Tongue (tissue), 2 donors: Measurements from ENCODE around the gene DDX42. TPM values are rescaled to one million over a fixed set of nuclear protein-coding genes. Genes with fewer than 3 reads are reported as not detected.
"Not testable (repeated sequence)": the region's sequence is repeated elsewhere in the genome, so short reads cannot be mapped to it uniquely, and the experiment has no call there.

Experiments
- DNase-seq: peaks from one replicate; pipeline ENCODE4 v3.0.0-alpha.2; 2015
- total RNA-seq: library from RNA; depleted of rRNA; stranded (reverse); fragments of >200 nt; gene quantifications from one replicate; pipeline ENCODE4 v1.2.3, GENCODE V29; 2014

The DDX42 gene
- total RNA-seq, 1 donor from 2014 or later: 105 TPM

DNA sequence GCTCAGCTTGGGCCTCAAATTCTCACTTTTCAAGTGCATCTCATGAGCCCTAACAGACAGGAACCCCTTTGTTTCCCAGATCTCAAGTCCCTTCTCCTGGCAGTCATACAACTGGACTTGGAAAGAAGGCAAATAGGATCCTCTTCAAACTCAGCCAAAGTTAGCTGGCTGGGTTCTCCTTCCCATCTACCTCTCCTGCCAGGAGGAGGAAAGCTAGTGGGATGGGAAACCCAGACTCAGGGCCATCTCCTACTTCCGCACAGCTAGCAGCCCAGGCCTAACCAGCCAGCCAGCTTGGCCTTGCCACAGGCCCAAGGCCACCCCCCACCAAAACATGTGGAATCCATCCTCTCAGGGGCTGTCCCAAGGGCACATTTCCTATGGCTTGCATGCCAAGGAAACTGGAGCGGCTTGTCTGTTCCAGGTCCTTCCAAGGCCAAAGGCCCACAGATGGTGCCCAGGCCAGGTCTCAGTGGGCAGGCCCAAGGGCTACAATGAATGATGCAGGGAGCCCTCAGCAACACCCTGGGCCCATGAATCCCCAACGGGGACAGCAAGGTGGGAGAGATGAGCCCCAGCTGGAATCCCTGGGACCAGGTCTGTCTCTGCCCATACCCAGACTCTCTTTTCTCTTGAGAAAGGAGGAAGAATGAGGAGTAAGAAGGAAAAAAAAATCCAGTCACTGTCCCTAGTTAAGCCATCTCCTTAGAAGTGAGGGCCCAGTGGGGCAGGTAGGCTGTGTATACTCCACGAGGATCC, 66.8 kb downstream of the DDX42 start:
- peak; percentile 45 for DNase-seq

GRCh38 chr17:63841350-63842172, 67.6 kb downstream of the DDX42 start:
- DNase-seq: peak; percentile 61

GRCh38 chr17:63842173-63842539, 68.2 kb downstream of the DDX42 start:
- no peak for DNase-seq

GRCh38 chr17:63842540-63843386, 68.8 kb downstream of the DDX42 start, which contains the start of gene SMARCD2:
TSS of gene SMARCD2 (minus strand) at chr17:63842685. CDS start at chr17:63842674, 11 bp downstream.
- DNase-seq: peak; percentile 99

DNA sequence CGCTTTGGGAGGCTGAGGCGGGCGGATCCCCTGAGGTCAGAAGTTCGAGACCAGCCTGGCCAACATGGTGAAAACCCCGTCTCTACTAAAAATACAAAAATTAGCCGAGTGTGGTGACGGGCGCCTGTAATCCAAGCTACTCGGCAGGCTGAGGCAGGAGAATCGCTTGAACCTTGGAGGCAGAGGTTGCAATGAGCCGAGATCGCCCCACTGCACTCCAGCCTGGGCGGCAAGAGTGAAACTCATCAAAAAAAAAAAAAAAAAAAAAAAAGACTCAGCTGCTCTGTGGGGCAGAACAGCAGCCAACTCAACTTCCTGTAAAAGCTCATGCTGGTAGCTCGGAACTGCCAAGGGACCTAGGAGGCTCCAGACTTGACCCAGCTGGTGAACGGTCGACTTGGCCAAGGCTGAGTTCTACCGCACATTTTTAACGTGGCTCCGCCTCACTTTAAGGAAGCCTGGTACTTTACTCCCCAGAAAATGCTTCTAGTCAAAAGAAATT, 69.5 kb downstream of the DDX42 start:
- peak; percentile 76 for DNase-seq

DNA sequence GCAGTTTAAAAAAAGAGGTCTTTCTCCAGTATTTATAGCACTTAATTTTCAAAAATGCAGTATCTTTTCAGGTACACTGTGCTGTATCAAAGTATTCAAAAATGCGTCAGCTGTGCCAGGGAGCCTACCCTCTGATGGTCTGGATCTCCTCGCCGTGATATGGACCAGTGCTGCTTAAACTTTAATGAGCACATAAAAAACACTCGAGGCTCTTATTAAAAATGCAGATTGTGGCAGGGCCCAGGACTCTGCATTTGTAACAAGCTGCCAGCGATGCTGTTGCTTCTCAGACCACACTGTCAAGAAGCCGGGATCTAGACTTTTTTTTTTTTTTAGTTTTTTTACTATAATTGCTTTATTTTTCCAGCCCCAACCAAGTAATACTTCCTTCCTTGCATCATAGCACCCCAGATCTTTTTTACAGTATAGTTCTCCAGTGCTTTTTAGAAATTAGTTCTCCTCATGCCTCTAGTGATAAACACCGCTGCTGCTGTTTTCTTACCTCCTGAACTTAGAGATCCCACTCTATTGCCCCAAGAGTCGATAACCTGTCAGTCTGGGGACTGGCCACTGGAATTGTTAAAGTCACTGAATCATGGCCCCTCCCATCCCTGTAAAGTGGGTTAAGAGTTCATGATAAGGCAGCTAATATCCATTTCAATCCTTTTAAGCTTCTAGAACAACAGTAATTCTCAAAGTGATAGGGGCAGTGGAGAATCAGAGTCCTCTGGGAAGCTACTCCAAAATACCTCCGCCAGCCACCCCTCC, 70.1 kb downstream of the DDX42 start:
- no peak for DNase-seq

- no peak for DNase-seq
Observed at GRCh38 chr17:63845509-63845908, 71.5 kb downstream of the DDX42 start.

DNA sequence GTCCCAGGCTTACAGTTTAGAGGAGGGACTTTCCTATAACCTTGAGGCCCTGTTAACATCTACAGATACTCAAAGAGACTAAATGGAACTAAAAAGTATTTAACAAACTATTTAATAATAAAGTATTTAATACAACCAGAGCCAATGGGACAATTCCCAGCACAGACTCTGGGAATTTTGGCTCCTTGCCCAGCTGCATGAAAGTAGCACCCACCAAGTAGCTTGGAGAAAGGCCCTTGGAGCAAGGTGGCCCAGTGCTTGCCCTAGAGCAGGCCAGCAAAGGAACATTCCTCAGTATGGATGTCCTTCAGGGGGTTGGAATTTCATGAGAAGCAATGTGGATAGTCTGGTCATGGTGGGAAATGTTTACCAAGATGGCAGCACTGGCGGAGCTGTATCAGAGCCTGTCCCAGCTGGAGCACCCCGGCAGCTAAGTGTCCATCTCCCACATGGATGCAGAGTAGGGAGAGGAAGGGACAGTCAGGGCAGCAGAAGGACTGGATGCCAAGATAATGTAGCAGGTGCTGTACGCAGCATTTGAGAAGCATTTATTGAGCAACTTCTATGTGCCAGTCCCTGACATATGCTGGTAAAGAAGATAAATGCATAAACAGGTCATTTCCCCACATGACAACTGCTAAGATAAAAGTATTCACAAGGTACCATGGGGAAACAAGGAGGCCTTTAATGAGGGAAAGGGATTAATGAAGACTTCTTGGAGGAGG, 73.7 kb downstream of the DDX42 start:
- no peak for DNase-seq

DNA sequence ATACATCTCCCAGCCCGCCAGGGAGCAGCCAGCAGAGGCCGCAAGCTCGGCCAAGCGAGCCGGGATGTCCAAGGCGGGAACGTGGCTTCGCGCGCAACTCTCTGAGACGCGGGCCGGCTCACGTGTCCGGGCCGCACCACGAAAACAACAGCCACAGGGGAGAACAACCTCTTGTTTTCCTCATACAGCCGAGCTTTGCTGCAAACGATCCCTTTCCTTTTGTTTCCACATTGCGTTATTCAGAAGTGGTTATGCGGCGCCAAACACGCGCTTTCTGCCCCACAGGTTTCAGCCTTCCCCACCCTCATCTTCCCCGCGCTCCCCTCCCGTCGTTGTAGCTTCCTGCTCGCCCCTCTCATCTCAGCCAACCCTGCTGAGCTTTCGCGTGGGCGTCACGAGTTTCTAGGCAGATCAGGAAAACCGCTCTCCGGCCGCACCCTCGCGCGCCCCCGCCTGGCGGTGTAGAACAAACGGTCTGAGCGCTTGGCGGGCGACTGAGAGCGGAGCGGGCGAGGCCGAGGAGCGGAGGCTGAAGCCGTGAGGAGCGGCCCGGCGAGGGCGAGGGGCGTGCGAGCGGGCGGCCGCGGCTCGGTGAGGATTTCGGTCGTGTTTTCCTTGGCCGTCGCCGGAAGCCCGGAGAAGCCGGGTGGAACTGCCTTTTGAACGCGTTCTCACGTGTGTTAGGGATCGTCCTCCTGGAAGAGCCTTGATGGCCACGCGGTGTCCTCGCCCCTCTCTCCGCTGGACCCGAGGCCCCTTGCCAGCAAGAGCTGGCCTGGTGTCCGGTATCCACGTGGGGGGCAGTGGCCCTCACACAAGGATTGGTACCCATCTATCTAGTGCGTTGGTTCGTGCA, 75.1 kb downstream of the DDX42 start:
- DNase-seq: peak; percentile 95

- no peak for DNase-seq
Observed at GRCh38 chr17:63850401-63850800, 76.4 kb downstream of the DDX42 start.

- DNase-seq: no peak
Observed at GRCh38 chr17:63853260-63853659, 79.3 kb downstream of the DDX42 start.

GRCh38 chr17:63854709-63855108, 80.7 kb downstream of the DDX42 start:
- no peak for DNase-seq

DNA sequence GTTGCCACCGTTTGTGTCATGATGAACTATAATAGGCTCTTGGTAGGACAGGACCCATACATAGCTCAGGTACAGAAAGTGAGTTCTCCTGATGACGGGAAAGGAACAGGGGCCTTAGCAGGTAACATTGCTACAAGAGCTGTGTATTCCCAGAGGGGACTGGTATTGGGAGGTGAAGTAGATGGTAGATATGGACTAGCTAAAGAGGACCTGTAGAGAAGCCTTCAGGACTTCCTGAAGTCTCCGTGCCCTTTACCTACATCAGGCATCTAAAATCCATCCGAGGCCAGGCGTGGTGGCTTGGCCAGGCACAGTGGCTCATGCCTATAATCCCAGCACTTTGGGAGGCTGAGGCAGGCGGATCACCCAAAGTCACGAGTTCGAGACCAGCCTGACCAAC, 81.2 kb downstream of the DDX42 start:
- DNase-seq: no peak

DNA sequence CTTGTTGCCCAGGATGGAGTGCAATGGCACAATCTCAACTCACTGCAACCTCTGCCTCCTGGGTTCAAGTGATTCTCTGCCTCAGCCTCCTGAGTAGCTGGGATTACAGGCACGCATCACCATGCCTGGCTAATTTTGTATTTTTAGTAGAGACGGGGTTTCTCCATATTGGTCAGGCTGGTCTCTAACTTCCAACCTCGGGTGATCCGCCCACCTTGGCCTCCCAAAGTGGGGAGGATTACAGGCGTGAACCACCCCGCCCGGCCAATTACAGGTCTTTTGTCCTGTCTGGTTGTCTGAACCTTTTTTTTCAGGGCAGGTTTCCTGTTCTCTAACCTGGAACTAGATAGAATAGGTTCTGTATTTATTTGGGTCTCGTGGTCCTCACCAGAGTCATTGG, 82.5 kb downstream of the DDX42 start:
- DNase-seq: not testable (repeated sequence)

- DNase-seq: no peak
Observed at GRCh38 chr17:63859257-63859656, 85.3 kb downstream of the DDX42 start.

DNA sequence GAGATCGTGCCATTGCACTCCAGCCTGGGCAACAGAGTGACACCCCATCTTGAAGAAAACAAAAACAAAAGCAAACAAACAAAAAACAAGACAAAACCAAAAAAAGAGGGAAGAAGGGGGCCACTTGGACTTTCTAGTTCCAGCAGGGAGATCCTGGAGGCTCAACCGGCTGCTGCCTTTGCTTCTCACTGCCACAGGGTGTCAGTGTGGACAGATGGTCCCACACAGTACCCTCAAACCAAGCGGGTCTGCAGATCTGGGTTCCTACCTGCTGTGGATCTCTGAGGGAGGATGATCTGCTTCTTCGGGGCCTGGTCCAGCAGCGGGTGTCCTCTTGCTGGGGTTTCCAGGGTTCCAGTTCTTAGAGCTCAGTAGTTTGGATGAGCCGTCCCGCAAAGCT, 92.7 kb downstream of the DDX42 start:
- not testable (repeated sequence) for DNase-seq
